ENCODE data around the gene STK32C.

- TF ChIP-seq ELF4 (IDR thresholded peaks at IDR 0.05) (no peak), NFRKB (IDR thresholded peaks at IDR 0.05) (no peak), TARDBP (IDR thresholded peaks at IDR 0.05) (no peak), ZNF384 (IDR thresholded peaks at IDR 0.05) (no peak), ARNT (IDR thresholded peaks at IDR 0.05) (no peak), SUZ12 (IDR thresholded peaks at IDR 0.05) (no peak), FOXM1 (IDR thresholded peaks at IDR 0.05; ENCODE audit: borderline replicate concordance) (no peak), FOXK2 (IDR thresholded peaks at IDR 0.05) (no peak), L3MBTL2 (conservative IDR thresholded peaks at IDR 0.05) (no peak)
Measured at GRCh38 chr10:132226586-132227405, 81.0 kb downstream of the STK32C start.

Data from HEK293T (cell line).